ENCODE data around the gene HBG1.

- TF ChIP-seq KDM1A (IDR thresholded peaks at IDR 0.05; ENCODE audit: borderline replicate concordance) (no peak), POLR2A (IDR thresholded peaks at IDR 0.05; ENCODE audit: low read depth, low read length) (no peak), CBX5 (IDR thresholded peaks at IDR 0.05; ENCODE audit: low read depth) (no peak), SUZ12 (IDR thresholded peaks at IDR 0.05; ENCODE audit: unreplicated experiment) (no peak), POLR2AphosphoS2 (IDR thresholded peaks at IDR 0.05; ENCODE audit: low read depth, low read length) (no peak), HCFC1 (IDR thresholded peaks at IDR 0.05; ENCODE audit: low read length) (no peak), RB1 (IDR thresholded peaks at IDR 0.05; ENCODE audit: borderline replicate concordance) (no peak), CHD2 (IDR thresholded peaks at IDR 0.05; ENCODE audit: borderline replicate concordance, low read depth, low read length) (no peak), CTCF (IDR thresholded peaks at IDR 0.05 in 2 of 3, conservative IDR thresholded peaks at IDR 0.05 in 1 of 3; ENCODE audit: control insufficient read depth in 2 of 3, extremely low read depth in 1 of 3, insufficient read depth in 1 of 3, low read depth in 3 of 3, low read length in 3 of 3) (no peak), YY1 (IDR thresholded peaks at IDR 0.05; ENCODE audit: low read depth, low read length) (no peak)
- TF ChIP-seq, protein P1, sequence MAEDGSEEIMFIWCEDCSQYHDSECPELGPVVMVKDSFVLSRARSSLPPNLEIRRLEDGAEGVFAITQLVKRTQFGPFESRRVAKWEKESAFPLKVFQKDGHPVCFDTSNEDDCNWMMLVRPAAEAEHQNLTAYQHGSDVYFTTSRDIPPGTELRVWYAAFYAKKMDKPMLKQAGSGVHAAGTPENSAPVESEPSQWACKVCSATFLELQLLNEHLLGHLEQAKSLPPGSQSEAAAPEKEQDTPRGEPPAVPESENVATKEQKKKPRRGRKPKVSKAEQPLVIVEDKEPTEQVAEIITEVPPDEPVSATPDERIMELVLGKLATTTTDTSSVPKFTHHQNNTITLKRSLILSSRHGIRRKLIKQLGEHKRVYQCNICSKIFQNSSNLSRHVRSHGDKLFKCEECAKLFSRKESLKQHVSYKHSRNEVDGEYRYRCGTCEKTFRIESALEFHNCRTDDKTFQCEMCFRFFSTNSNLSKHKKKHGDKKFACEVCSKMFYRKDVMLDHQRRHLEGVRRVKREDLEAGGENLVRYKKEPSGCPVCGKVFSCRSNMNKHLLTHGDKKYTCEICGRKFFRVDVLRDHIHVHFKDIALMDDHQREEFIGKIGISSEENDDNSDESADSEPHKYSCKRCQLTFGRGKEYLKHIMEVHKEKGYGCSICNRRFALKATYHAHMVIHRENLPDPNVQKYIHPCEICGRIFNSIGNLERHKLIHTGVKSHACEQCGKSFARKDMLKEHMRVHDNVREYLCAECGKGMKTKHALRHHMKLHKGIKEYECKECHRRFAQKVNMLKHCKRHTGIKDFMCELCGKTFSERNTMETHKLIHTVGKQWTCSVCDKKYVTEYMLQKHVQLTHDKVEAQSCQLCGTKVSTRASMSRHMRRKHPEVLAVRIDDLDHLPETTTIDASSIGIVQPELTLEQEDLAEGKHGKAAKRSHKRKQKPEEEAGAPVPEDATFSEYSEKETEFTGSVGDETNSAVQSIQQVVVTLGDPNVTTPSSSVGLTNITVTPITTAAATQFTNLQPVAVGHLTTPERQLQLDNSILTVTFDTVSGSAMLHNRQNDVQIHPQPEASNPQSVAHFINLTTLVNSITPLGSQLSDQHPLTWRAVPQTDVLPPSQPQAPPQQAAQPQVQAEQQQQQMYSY (CRISPR knock-in tag; IDR thresholded peaks at IDR 0.05), result no peak
These were observed 49.1 kb downstream of the HBG1 start, which contains the start of gene OR51V1 for GRCh38 chr11:5200582-5200981.

Measured in GM12878 (cell line).